Panc1 (cell line): ENCODE measurements around the gene YAP1.
A peak's percentile ranks its signal among the peaks of the same experiment; 100 is the strongest.

Source experiments
- POLR2AphosphoS5 ChIP-seq: IDR thresholded peaks from 2 replicates; pipeline ENCODE4 v1.6.1; 2012; ENCODE audit warnings: mild to moderate bottlenecking, low read depth, low read length, moderate library complexity
- TF ChIP-seq, protein P1 (sequence below): fragments of 450-650 bp; IDR thresholded peaks from 2 replicates; pipeline ENCODE4 v1.5.1; 2017; ENCODE audit warnings: mild to moderate bottlenecking

DNA sequence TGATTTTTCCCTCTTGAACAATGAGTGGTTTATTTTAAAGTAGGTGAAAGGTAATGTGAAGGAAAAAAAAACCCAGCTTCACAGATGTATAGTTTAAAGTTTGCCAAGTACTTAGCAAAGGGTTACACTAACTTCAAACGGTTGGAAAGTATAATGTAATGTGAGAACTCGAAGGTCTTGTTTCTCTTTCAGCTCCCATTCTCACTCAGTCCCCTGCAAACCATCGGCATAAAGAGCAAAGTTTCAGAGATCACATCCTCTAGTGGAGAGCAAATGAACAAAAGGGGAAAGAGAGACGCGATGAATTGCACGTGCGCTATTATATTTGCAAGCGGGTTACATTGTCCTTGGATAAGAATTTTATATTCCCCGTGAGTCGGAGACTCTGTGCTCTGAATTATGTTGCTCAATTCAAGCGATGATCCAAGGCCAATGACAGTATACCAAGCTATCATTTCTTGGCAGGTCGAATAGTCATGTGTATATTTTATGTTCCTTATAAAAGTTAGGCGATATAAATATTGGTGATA lies 169.5 kb downstream of the YAP1 start:
- TF ChIP-seq, protein P1, sequence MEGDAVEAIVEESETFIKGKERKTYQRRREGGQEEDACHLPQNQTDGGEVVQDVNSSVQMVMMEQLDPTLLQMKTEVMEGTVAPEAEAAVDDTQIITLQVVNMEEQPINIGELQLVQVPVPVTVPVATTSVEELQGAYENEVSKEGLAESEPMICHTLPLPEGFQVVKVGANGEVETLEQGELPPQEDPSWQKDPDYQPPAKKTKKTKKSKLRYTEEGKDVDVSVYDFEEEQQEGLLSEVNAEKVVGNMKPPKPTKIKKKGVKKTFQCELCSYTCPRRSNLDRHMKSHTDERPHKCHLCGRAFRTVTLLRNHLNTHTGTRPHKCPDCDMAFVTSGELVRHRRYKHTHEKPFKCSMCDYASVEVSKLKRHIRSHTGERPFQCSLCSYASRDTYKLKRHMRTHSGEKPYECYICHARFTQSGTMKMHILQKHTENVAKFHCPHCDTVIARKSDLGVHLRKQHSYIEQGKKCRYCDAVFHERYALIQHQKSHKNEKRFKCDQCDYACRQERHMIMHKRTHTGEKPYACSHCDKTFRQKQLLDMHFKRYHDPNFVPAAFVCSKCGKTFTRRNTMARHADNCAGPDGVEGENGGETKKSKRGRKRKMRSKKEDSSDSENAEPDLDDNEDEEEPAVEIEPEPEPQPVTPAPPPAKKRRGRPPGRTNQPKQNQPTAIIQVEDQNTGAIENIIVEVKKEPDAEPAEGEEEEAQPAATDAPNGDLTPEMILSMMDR: peak; percentile 54
- TF ChIP-seq POLR2AphosphoS5: no peak
